ENCODE measurements around the gene ZNF345.

The ZNF345 gene

DNA sequence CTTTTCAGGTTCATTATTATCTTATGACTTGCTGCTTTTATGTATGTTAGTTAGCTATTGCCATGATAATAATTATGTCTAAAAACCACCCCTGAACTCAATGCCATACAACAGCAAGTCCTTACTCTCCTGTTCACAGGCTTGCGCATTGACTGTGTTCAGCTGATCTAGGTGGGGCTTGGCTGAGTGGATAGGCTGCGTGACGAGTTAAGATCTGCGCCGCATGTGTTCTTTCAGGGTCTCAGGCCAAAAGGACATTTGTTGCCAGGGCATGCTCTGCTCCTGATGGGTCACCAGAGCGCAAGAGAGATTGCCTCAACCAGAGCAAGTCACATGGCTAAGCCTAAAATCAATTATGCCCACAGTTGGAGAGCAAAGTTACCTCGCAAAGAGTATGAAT is 66.3 kb downstream of the ZNF345 start:
- DNase-seq (ENCODE audit: low read depth) = peak; percentile 10

DNA sequence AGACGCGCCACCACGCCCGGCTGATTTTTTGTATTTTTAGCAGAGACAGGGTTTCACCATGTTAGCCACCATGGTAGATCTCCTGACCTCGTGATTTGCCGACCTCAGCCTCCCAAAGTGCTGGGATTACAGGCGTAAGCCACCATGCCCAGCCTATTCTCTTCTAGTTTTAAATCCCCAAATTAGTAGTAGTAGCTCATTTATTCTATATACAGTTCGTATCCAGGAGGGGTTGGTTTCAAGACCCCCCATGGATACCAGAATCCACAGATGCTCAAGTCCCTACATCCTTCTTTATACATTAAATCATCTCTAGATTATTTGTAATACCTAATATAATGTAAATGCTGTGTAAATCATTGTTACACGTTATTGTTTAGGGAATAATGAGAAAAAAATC is 67.4 kb downstream of the ZNF345 start:
- no peak for DNase-seq (ENCODE audit: low read depth)
